HG03095 (cell line): ENCODE data around the gene LRIT3.

ENCODE experiments used
- ATAC-seq: cut with Tn5 transposase; IDR thresholded peaks from one replicate; pipeline ENCODE4 v1.9.1; 2021; ENCODE audit warnings: moderate library complexity; ENCODE audit not compliant: unreplicated experiment

The LRIT3 gene

DNA sequence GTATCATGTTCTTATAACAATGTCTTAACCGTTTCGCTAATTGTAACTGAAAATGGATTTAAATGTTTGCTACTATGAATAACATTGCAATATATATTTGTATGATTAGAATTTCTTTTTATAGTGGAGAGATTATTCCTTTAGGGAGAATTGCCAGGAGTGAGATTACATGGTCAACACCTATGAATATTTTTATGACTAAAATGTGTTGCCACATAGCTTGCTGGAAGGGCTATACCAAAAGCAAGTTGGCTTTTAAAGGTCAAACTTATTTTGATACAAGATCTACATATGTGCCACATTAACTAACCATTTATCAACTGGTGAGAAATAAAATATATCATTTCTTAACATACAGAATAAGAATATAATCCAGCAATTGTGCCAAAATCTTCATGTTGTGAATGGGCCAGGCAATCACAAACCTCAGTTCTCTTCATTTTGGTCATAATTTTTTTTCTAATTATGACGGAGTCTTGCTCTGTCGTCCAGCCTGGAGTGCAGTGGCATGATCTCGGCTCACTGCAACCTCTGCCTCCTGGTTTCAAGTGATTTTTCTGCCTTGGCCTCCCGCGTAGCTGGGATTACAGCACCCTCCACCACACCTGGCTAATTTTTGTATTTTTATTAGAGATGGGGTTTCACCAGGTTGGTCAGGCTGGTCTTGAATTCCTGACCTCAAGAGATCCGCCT lies 54.8 kb downstream of the LRIT3 start:
- ATAC-seq, result no peak

- ATAC-seq, result no peak
Observed at GRCh38 chr4:109908731-109909130, 60.8 kb downstream of the LRIT3 start.

GRCh38 chr4:109910256-109910655 lies 62.3 kb downstream of the LRIT3 start:
- ATAC-seq, result no peak

GRCh38 chr4:109912706-109913595 lies 65.0 kb downstream of the LRIT3 start, which contains the start of gene EGF:
TSS of gene EGF (plus strand) at chr4:109912883. CDS start at chr4:109913336, 453 bp downstream.
- ATAC-seq, result no peak

- ATAC-seq, result no peak
Observed at GRCh38 chr4:109913596-109914241, 65.8 kb downstream of the LRIT3 start.

DNA sequence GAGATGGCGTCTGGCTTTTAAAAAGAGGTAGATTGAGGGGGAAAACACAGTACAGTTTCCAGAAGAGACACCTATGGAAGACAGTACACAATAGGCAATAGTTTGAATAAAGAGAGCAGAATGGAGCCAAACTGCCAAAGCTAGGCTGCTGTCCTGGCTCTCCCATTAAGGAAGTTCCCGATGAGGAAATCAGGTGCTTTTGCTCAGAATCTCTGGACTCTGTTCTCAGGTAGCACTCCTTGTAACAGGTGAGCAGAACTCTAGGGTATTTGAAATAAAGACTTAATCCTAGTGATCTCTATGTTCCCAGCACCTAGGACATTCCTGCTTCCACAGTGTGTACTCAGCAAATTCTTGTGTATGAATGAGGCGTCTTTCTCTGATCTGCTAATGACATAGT lies 66.4 kb downstream of the LRIT3 start:
- no peak for ATAC-seq

GRCh38 chr4:109915385-109916026 lies 67.6 kb downstream of the LRIT3 start:
- ATAC-seq, result no peak

DNA sequence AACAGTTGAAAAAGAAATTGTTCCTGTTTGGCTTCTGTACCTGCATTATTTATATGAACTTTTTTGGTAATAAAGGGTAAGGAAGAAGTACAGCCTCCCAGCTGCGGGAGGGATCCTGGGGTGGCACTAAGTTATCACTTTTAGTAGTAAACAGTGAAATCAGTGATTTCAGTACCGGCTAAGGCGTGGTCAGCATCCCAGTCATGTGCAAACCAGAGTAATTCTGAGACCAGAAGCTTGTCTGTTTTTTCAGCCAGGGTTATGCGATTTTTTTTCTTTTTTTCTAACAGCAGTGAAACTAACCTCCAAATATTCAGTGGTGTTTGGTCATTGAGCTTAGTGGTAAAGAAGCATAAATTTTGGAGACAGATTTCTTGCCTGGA lies 68.1 kb downstream of the LRIT3 start:
- ATAC-seq, result no peak

- no peak for ATAC-seq
Observed at GRCh38 chr4:109921384-109921808, 73.5 kb downstream of the LRIT3 start.
